NCI-H1048 (cell line): ENCODE measurements around the gene SPHK1.
A peak's percentile ranks its signal among the peaks of the same experiment; 100 is the strongest.

Experiments used
- DNase-seq: peaks from one replicate; lab custom pipeline; 2025; lab: John Stamatoyannopoulos, UW

SPHK1 gene

DNA sequence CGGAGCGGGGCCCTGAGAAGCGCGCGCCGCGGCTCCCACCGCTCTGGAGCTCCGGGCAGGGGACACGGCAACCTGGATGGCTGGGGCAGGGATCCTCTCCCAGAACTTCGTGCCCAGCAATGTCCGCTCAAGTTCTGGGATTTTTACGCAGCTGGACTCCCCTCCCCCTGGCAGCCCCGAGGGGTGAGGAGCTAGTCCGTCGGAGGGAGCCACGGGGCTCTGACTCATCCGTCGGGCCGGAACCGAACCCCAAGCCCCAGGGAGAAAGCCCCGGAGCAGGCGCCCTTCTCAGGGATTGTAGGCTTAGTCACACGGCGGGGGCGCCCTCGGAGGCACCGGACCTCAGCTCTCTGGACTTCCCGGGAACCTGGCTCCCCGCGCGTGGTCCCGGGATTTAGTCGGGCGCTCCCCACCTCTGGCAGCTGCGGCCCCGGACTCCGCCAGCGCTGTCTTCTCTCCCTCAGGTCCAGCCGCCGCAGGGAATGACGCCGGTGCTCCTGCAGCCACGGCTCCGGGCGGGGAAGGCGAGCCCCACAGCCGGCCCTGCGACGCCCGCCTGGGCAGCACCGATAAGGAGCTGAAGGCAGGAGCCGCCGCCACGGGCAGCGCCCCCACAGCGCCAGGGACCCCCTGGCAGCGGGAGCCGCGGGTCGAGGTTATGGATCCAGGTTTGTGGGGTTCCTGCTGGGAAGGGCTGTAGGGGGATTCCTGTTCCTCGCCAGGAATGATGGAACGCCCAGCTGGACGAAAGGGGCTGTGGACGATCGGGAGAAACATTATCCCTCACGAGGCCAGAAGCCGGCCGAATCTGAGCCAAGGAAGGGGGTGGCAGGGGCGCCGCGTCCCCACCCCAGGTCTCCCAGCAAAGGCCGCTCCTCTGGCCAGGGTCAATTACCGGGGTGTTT is 830 bp downstream of the SPHK1 start:
- DNase-seq: no peak

DNA sequence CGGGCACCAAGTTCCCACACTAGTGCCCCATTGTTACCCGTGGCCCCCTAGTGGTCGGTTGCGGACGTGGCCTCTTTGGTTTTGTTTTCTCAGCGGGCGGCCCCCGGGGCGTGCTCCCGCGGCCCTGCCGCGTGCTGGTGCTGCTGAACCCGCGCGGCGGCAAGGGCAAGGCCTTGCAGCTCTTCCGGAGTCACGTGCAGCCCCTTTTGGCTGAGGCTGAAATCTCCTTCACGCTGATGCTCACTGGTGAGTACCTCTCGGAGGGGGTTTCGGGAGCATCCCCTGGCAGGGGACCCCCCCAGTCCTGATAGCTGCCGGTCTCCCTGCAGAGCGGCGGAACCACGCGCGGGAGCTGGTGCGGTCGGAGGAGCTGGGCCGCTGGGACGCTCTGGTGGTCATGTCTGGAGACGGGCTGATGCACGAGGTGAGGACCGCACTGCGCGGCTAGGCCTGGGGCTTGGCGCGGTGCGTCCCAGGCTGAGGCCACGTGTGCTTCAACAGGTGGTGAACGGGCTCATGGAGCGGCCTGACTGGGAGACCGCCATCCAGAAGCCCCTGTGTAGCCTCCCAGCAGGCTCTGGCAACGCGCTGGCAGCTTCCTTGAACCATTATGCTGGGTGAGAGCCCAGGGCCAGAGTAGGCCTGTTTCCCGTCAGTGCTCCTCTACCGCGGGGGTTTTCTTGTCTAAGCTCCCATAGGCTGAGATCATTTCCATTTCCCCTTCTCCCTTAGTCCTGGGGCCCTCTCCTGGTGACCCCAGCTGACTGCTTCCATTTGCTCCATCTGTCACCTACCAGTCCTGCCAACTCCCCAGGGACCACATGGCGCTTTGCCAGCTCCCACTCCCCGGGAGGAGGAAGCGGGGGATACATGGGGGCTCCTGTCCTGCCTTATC is 1.7 kb downstream of the SPHK1 start:
- DNase-seq: no peak

DNA sequence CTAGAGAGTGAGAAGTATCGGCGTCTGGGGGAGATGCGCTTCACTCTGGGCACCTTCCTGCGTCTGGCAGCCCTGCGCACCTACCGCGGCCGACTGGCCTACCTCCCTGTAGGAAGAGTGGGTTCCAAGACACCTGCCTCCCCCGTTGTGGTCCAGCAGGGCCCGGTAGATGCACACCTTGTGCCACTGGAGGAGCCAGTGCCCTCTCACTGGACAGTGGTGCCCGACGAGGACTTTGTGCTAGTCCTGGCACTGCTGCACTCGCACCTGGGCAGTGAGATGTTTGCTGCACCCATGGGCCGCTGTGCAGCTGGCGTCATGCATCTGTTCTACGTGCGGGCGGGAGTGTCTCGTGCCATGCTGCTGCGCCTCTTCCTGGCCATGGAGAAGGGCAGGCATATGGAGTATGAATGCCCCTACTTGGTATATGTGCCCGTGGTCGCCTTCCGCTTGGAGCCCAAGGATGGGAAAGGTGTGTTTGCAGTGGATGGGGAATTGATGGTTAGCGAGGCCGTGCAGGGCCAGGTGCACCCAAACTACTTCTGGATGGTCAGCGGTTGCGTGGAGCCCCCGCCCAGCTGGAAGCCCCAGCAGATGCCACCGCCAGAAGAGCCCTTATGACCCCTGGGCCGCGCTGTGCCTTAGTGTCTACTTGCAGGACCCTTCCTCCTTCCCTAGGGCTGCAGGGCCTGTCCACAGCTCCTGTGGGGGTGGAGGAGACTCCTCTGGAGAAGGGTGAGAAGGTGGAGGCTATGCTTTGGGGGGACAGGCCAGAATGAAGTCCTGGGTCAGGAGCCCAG is 2.8 kb downstream of the SPHK1 start:
- no peak for DNase-seq

DNA sequence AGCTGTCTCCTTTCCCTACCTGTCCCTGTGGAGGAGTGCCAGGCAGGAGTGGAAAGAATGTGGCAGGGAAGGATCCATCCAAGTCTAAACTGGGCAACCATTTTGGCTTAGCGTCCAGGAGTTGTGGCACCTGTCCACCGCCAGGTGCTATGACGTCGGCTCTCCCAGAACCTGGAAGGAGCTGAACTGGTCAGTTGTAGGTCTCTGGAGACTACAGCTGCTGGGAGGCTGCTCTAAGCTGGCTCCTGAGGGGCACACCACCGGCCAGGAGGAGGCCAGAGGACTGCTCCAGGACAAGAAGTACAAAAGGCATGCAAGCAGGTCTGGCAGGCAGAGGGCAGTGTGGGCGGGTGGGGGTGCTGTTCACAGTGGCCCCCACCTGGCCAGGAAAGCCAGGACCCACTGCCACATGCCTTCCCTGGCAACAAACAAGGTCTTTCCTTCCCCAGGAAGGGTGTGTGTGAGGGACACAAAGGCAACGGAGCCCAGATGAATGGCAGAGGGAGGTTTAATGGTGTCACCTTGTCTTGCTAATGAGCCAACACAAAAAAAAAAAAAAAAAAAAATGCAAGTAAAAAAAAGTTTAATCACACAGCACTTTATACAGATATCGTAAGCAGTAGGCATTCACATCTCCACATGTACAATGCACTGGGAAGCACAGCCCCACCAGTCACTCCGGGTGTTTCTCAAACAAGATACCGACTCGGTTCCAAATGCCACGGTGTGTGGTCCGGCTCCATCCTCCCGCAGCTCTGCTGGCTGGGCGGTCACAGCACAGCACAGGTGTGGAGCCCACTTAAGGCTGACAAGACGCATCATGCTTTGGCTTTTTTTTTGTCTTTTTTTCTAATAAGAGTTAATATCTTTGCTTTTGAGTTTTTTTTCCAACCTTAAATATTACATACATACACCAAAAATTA is 4.8 kb downstream of the SPHK1 start:
- DNase-seq: no peak

DNA sequence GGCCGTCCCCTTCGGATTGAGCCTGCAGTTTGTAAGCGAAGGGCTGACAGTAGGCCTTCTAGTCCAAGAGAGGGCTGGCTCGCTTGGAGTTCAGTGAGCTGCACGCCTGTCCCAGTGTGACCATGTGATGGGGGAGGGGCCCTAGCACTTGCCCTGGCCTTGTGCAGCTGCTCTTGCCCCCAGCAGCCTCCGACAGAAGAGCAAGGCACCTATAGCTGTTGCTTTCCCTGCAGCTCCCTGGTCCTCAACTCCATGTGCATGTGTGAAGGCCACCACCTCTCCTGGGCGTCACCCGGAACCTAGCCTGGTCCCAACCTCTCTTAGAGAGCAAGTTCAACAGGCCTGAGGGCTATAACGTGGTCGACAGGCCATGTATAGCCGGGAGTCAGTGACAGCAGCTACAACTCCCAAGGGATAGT is 5.6 kb downstream of the SPHK1 start:
- no peak for DNase-seq

DNA sequence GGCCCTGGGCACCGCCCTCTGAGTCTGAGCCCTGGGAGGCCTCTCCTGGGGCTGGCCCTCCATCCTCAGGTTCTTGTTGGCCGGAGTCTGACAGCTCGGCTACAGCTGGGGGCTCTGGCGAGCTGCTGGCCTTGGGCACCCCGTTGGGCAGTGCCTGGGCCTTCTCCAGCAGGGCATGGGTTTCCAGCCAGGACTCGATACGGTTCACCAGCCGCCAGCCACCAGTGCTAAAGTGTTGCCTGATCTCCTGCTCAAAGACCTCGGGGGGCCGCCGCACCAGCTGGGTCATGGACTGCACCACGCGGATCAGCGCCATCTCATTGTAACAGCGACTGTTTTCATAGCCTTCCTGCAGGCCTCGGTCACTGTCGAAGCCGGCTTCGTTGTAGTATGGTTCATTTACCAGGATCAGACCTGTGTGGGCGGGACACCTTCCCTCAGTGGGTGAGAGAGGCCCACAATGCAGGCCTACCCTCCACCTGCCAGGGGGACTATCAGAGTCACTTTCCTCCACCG is 6.8 kb downstream of the SPHK1 start:
- no peak for DNase-seq

DNA sequence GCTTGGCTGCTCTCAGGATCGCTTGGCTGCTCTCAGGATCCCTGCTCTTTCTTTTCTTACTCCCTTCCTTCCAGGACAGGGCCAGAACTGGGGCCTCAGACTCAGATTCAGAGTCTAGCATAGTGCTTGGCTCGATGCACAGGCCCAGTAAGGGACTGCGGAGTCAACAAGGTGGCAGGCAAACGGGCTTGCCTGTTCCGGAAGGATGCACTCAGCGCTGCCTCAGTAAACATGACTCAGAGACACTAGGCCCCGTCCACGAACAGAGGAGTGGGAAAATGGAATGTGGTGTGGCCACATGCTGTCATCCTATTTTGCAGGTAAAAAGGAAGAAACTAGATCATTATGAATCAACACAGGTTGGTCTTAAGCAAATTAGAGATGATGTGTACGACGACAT is 9.8 kb downstream of the SPHK1 start:
- no peak for DNase-seq

DNA sequence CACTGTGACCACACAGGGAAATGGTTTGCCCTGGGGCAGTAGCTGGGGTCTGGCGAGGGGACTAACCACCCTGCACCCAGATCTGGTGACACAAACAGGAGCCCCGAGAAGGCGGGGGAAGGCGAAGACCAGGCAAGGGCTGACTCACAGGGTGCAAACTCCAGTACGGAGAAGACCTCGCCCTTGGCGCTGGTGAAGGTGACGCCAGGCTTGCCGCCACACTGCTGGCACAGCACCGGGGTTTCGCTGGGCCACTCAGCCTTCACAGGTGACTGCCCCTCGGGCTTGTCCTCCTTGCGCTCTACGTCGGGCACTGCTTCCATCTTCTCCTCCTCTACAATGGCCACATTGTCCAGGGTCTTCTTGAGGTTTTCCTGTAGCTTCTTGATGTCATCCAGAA is 11.6 kb downstream of the SPHK1 start:
- no peak for DNase-seq

DNA sequence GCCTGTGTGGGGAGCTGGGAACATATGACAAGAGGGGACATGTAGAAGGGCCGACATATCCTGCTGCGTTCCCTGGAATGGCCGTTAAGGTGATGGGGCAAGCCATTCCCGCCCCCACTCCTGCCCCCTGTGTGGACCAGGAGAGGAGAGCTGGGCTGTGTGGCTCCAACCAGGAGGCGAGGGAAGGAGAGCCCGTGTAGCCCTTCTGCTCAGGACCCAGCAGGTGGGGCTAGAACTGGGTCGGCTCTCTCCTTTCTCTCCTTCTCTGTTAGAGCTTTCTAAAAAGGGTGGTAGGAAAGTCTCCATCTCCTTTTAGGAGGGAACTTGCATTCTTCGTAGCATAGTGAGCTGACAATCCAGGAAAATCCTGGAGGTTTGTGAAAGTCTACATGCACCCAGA is 12.8 kb downstream of the SPHK1 start:
- no peak for DNase-seq

DNA sequence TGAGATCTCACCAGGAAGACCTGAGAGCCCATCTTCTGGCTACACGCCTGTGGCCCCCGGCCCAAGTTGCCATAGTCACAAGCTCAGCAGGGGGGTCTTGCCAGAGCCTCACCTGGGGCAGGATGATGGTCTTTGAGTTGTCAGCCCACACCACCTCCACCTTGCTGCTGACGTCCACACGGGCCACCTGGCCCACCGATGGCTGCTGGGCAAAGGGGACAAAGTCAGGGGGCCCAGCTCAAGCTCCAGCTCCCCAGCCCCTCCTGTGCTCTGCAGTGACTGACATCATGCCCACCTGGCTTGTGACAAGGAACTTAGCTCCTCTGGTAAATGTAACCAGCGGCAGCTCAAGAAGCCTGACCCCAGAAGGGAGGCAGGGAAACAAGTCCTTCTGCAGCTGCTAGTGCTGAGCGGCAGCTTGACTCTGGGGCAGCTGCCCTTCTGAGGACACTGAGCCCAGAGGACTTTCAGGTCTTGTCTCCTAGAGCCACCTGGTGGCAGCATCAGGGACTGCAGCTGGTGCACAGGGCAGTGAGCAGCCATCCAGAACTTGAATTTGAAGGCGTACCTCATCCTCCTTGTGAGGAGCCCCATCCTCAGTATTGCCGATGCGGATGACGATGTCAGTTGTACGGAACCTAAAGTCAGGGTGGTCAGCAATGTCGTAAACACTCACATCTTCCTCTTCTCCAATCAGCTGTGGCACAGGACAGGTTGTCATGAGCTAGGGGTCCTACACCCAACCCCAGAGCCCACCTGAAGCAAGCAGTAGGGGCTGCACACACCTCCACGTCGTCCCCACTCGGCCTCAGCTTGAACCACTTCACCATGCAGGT is 13.5 kb downstream of the SPHK1 start:
- DNase-seq: peak; percentile 39

DNA sequence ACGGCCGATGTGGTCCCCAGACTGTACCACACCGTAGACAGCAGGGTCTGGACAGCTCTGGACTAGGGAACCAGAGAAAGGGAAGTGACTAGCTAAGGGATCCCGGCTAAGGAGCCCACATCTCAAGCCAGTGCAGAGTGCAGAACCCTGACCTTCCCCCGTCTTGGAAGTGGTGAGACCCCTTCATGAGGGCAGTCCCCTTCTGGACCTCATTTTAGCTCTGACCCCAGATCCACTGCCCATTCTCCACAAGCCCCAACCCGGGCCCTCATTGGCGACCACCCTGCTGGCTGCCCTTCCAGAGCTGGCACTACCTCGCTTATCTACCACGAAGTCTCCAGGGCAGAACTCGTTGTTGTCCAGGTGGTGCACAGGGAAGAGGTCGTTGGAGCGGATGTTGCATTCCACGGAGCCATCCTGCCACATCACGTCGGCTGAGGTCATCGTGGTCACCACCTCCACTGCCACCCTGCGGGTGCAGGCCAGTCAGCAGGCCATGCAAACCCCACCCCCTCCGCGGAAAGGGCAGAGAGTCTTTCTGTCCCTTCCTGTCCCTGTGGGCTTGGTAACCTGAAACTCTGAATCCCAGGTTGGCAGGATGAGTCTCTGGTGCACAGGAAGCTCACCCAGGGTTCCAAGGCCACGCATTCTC is 14.2 kb downstream of the SPHK1 start:
- DNase-seq: no peak

DNA sequence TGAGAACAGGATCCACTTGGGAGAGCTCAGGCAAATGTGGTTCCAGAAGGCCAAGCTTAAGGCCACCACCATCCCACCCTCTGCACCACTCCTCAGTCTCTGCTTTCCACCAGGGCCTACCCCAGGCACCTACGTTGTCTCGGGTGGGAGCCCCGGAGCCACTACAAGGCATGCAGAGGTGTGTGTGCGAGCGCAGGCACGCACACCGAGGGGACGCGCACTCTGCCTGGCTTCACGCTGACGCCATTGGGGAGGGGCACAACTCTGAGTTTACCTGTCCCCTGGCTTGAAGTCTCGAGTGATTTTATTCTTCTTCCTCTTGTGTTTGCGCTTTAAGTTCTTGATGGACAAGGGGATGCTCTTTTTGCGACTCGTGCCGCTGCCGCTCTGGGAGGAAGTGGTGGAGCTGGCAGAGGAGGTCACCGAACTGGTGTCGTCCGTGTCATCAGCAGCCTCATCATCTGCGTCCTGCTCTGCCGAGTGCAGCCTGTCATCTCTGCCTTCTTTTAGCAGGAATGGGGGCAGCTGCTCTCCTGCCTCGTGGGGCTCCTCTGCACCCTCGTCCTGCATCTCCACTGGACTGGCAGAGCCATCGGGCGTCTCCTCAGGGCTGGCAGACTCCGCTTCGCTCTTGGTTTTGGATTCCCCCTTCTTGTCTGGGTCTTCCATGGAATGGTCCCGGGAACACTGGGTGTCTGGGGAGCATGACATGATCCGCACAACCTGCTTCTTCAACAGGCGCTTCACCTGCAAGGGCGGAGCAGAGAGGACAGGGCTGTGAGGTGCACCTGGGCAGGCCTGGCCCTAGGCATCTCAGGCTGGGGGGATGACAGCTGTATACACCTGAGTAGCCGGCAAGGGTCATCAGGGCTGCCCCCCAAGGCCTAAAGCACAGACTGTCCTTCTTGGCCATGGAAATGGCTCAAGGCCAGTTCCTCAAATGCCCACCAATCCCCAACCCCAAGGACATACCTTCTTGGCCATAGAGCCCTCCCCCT is 15.1 kb downstream of the SPHK1 start:
- DNase-seq: no peak

DNA sequence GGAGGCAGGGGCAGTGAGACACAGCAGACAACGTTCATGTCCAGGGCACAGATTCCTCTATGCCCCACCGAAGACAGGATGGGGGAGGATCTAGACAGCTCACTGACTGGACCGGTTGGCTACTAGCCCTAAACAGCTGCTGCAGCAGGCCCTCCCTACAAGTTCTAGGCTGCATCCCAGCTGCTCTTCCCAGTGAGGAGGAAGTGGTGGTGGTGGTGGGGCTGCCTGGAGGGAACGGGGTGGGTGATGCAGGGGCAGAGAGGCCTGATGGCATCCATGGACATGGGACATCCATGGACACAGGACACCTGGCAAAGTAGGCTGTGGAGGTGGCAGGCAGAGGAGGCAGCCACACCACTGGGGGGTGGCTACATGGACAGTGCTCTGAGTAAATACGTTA is 18.3 kb downstream of the SPHK1 start:
- DNase-seq: no peak

DNA sequence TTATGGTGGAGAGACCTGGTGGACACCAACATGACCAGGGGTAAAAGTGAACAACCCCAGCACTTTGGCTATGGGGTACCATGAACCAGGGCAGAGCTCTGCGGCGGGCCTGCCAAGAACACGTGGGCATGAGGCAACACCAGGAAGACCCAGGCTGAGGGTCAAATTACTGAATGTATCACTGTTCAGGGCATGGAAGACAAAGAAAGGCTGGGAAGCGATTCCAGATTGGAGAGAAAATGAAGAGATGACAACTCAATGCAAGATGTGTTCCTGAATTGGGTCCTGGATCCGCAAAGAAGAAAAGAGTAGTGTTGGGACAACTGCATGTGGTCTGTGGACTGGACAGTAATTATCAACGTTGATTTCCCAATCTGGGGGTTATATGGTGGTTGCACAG is 19.8 kb downstream of the SPHK1 start:
- DNase-seq: no peak

DNA sequence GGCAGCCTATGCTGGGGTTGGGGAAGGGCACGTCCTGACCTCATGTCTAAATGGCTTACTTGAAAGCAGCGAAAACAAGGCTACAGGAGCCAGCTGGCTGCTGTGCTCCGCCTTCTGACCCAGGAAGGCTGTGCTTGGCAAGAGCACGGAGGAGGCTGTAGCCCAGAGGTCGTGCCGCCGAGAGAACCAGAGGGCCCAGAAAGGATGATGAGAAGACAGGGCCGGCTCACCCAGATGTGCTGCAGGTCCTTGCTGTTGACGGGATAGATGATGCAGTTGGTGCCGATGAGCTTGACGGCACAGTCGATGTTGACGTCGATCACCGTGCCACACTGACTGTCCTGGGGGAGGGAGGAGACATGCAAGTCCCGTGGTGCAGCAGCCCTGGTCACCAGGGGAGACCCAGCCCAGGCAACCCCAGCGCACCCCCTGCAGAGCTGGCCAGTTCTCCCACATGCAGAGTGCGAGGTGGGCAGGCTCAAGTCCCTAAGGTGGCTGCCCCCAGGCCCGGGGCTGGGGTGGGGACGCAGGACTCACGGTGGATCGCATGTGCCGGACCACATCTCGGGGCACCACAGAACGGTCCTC is 20.7 kb downstream of the SPHK1 start:
- DNase-seq: no peak

DNA sequence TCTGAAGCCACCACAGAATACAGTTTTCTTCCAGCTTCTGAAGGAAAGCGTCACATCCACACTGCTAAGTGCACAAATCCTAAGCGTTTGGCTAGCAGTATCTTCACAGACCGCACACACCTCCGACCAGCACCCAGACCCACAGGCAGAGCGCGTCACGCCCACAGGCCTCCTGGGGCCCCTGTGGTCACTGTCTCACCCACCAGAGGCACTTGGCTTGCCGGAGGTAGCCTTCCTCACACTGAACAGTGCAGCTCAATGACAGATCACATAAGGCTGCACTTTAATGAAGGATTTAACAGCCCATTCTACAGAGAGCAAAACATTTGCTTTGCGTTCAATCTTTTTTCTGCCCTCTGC is 21.2 kb downstream of the SPHK1 start:
- no peak for DNase-seq

DNA sequence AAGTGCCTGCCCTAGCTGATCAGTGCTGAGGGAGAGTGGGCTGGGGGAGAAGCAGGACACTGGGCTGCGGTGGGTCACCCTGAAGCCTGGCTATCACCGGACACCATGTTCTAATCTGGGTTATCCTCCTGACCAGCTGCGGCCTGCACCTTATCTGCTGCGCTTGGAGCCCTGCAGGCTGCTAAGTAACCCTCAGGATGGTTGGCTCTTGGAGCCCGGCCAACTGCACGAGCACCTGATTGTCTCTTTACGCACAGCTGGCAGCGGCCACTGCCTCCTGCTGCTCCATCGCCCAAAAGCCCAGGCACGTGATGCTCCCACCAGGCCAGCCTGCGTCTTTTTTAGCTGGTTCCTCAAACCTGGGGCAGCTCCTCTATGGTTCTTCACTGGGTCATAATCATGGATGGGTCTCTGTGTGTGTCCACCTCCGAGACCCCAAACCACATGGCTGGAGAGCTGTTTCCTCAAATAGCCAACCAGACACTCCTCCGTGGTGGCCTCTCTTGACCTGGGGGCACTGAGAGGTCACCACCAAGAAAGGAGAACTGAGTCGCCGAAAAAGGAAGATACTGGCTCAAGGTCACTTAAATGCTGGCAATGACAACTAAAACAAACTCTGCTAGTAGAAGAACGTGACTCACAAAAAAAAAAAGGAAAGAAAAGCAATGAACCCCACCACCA is 21.7 kb downstream of the SPHK1 start:
- no peak for DNase-seq
